ENCODE results near the gene TAOK2. TPM values are rescaled to one million over a fixed set of nuclear protein-coding genes. Genes with fewer than 3 reads are reported as not detected.
"Not testable (repeated sequence)": the region's sequence is repeated elsewhere in the genome, so short reads cannot be mapped to it uniquely, and the experiment has no call there.

The TAOK2 gene
- total RNA-seq, 4 donors from 2014 or later: 78.1 to 123 (median 90.9) TPM

- no peak overlapping the region for H3K27ac ChIP-seq
- H3K4me1 ChIP-seq: peaks cover 0 to 8% (median 3%) of the 10 kb centered on the region in 4 donors
- no peaks in the 10 kb centered on the region for H3K9me3 ChIP-seq
- no peak overlapping the region for H3K4me3 ChIP-seq
- H3K27me3 ChIP-seq: peaks cover 0 to 24% of the 10 kb centered on the region in 2 donors
- TF ChIP-seq POLR2A (IDR thresholded peaks at IDR 0.05): no peak
- TF ChIP-seq, protein P1, sequence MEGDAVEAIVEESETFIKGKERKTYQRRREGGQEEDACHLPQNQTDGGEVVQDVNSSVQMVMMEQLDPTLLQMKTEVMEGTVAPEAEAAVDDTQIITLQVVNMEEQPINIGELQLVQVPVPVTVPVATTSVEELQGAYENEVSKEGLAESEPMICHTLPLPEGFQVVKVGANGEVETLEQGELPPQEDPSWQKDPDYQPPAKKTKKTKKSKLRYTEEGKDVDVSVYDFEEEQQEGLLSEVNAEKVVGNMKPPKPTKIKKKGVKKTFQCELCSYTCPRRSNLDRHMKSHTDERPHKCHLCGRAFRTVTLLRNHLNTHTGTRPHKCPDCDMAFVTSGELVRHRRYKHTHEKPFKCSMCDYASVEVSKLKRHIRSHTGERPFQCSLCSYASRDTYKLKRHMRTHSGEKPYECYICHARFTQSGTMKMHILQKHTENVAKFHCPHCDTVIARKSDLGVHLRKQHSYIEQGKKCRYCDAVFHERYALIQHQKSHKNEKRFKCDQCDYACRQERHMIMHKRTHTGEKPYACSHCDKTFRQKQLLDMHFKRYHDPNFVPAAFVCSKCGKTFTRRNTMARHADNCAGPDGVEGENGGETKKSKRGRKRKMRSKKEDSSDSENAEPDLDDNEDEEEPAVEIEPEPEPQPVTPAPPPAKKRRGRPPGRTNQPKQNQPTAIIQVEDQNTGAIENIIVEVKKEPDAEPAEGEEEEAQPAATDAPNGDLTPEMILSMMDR (IDR thresholded peaks at IDR 0.05): no peak
- no peak for DNase-seq
- H3K36me3 ChIP-seq: no peaks in the 10 kb centered on the region
Measured at GRCh38 chr16:30033270-30033669, 59.6 kb downstream of the TAOK2 start.

GRCh38 chr16:30040221-30040620 is 66.6 kb downstream of the TAOK2 start:
- TF ChIP-seq, protein P1 (IDR thresholded peaks at IDR 0.05): no peak
- TF ChIP-seq POLR2A (IDR thresholded peaks at IDR 0.05): no peak
- no peaks in the 10 kb centered on the region for H3K9me3 ChIP-seq
- no peak for DNase-seq
- no peak overlapping the region for H3K4me3 ChIP-seq
- H3K27me3 ChIP-seq: no peaks in the 10 kb centered on the region
- no peaks in the 10 kb centered on the region for H3K4me1 ChIP-seq
- no peaks in the 10 kb centered on the region for H3K36me3 ChIP-seq
- no peak overlapping the region for H3K27ac ChIP-seq

- H3K36me3 ChIP-seq, H3K9me3 ChIP-seq, H3K4me1 ChIP-seq, DNase-seq, H3K27ac ChIP-seq, H3K27me3 ChIP-seq, H3K4me3 ChIP-seq: not testable (repeated sequence)
Measured at GRCh38 chr16:30040690-30041089, 67.0 kb downstream of the TAOK2 start.

GRCh38 chr16:30041841-30042240 is 68.2 kb downstream of the TAOK2 start:
- H3K27me3 ChIP-seq: no peaks in the 10 kb centered on the region
- H3K27ac ChIP-seq: no peak overlapping the region
- H3K9me3 ChIP-seq: no peaks in the 10 kb centered on the region
- DNase-seq: no peak
- H3K4me3 ChIP-seq: no peak overlapping the region
- H3K4me1 ChIP-seq: no peaks in the 10 kb centered on the region
- H3K36me3 ChIP-seq: no peaks in the 10 kb centered on the region
- TF ChIP-seq POLR2A (IDR thresholded peaks at IDR 0.05): no peak
- TF ChIP-seq, protein P1 (IDR thresholded peaks at IDR 0.05): peak; percentile 9 to 39 (median 28)

Other genes starting within 250 kb of the TAOK2 start
- 1 to 10 TPM; 2.2 to 9.9 (median 3.6) TPM for gene C16orf54, start 227.9 kb upstream of the TAOK2 start, total RNA-seq
- gene ZG16, start 195.6 kb upstream of the TAOK2 start, total RNA-seq: 100 to 1,000 TPM in 3 of 4 donors, 1 to 10 TPM in 1; 9.9 to 585 (median 158) TPM
- gene KIF22, start 183.1 kb upstream of the TAOK2 start, total RNA-seq: 100 to 1,000 TPM in 2 of 4 donors, 10 to 100 TPM in 2; 31.9 to 157 (median 72.8) TPM
- gene MAZ, start 167.3 kb upstream of the TAOK2 start, total RNA-seq: 100 to 1,000 TPM; 124 to 208 (median 135) TPM
- 1 to 10 TPM in 2 of 4 donors, under 1 TPM in 1, not detected in 1; 0.95 to 3.3 (median 2.5) TPM for gene PRRT2, start 161.7 kb upstream of the TAOK2 start, total RNA-seq
- gene PAGR1, start 157.7 kb upstream of the TAOK2 start, total RNA-seq: 10 to 100 TPM; 39.5 to 50.3 (median 48.3) TPM
- gene MVP, start 153.4 kb upstream of the TAOK2 start, total RNA-seq: 100 to 1,000 TPM; 222 to 709 (median 645) TPM
- gene CDIPT, start 110.6 kb upstream of the TAOK2 start, total RNA-seq: 100 to 1,000 TPM in 1 of 4 donors, 10 to 100 TPM in 3; 39.6 to 122 (median 91.2) TPM
- 10 to 100 TPM in 2 of 4 donors, 1 to 10 TPM in 2; 1.7 to 14.2 (median 10.6) TPM for gene SEZ6L2, start 74.3 kb upstream of the TAOK2 start, total RNA-seq
- under 1 TPM in 1 of 4 donors, not detected in 3; 0.53 TPM for gene ASPHD1, start 73.4 kb upstream of the TAOK2 start, total RNA-seq
- 10 to 100 TPM; 38.8 to 98.1 (median 48.7) TPM for gene KCTD13, start 47.6 kb upstream of the TAOK2 start, total RNA-seq
- 100 to 1,000 TPM; 103 to 201 (median 170) TPM for gene TMEM219, start 11.8 kb upstream of the TAOK2 start, total RNA-seq
- 10 to 100 TPM in 3 of 4 donors, 1 to 10 TPM in 1; 5.8 to 15.1 (median 13.1) TPM for gene HIRIP3, start 21.7 kb downstream of the TAOK2 start, total RNA-seq
- gene INO80E, start 22.4 kb downstream of the TAOK2 start, total RNA-seq: 10 to 100 TPM; 46.6 to 85.8 (median 75.9) TPM
- 1 to 10 TPM in 3 of 4 donors, not detected in 1; 2.5 to 4.9 (median 2.9) TPM for gene DOC2A, start 37.2 kb downstream of the TAOK2 start, total RNA-seq
- not detected for gene C16orf92, start 49.3 kb downstream of the TAOK2 start, total RNA-seq
- gene TLCD3B, start 57.4 kb downstream of the TAOK2 start, total RNA-seq: not detected
- 1,000 to 10,000 TPM in 1 of 4 donors, 100 to 1,000 TPM in 3; 427 to 1,063 (median 887) TPM for gene ALDOA, start 91.9 kb downstream of the TAOK2 start, total RNA-seq
- gene PPP4C, start 102.1 kb downstream of the TAOK2 start, total RNA-seq: 10 to 100 TPM; 43.7 to 79.4 (median 56.6) TPM
- 1 to 10 TPM in 3 of 4 donors, under 1 TPM in 1; 0.53 to 3.4 (median 2.2) TPM for gene TBX6, start 118.1 kb downstream of the TAOK2 start, total RNA-seq
- 100 to 1,000 TPM in 2 of 4 donors, 10 to 100 TPM in 2; 85.8 to 144 (median 113) TPM for gene YPEL3, start 122.3 kb downstream of the TAOK2 start, total RNA-seq
- gene GDPD3, start 139.7 kb downstream of the TAOK2 start, total RNA-seq: 10 to 100 TPM in 3 of 4 donors, 1 to 10 TPM in 1; 9.1 to 25.6 (median 14.6) TPM
- 100 to 1,000 TPM; 131 to 249 (median 191) TPM for gene MAPK3, start 149.4 kb downstream of the TAOK2 start, total RNA-seq
- 100 to 1,000 TPM in 1 of 4 donors, 10 to 100 TPM in 3; 21.2 to 205 (median 32.1) TPM for gene CORO1A, start 209.7 kb downstream of the TAOK2 start, total RNA-seq
- 100 to 1,000 TPM; 227 to 487 (median 370) TPM for gene BOLA2B, start 219.8 kb downstream of the TAOK2 start, total RNA-seq
- gene SLX1A, start 220.0 kb downstream of the TAOK2 start, total RNA-seq: 100 to 1,000 TPM in 3 of 4 donors, 10 to 100 TPM in 1; 56.1 to 283 (median 260) TPM
- 100 to 1,000 TPM in 3 of 4 donors, 10 to 100 TPM in 1; 97.4 to 195 (median 133) TPM for gene SULT1A3, start 225.4 kb downstream of the TAOK2 start, total RNA-seq

All from Peyer's patch (tissue), 4 donors.